ENCODE measurements around the gene TAF7L. TPM values are rescaled to one million over a fixed set of nuclear protein-coding genes. Genes with fewer than 3 reads are reported as not detected.

The TAF7L gene
- total RNA-seq, 1 experiment from 2014 or later = 1.1 TPM

DNA sequence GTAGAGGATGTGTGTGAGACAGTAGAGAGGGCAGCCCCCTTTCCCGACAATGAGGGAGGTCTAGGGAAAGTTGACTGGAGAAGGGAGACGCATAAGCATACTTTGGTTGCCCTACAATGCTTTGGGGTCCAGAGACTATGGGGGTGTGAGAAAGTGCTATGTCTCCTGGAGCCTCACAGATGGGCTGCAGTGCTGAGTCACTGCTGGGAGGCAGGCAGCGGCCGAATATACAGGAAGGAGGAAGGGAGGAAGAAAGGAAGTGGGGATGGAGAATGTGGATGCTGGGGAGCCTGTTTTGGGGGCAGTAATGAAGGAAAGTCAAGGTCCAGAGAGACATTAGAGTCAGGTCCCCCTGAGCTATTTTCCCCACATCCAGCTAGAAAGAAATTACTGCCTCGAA is 58.8 kb downstream of the TAF7L start:
- Histone ChIP-seq H3K36me3 (no peaks in the 10 kb centered on the region), H3K27me3 (no peaks in the 10 kb centered on the region), H3K9me3 (no peaks in the 10 kb centered on the region), H3K4me3 (no peak overlapping the region)
- no peak for DNase-seq

DNA sequence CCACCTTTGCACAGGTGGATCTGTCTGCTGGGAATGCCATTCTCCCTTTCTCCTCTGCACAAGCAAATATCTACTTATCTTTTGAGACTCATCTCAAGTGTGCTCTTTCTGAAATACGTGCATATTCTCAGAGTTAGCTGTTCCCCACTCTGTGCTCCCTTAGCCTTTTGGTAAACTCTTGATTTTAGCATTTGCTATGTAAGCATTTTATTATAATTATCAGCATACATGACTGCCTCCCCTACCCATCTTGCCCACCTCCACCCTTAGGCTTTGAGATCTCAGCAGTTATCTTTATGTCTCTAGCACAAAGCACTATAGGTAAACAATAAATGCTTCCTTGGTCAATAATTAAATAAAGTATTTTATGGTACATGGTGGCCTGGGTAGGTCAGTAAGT is 60.1 kb downstream of the TAF7L start:
- Histone ChIP-seq H3K4me3 (no peak overlapping the region), H3K27me3 (no peaks in the 10 kb centered on the region), H3K9me3 (no peaks in the 10 kb centered on the region), H3K36me3 (no peaks in the 10 kb centered on the region)
- no peak for DNase-seq

DNA sequence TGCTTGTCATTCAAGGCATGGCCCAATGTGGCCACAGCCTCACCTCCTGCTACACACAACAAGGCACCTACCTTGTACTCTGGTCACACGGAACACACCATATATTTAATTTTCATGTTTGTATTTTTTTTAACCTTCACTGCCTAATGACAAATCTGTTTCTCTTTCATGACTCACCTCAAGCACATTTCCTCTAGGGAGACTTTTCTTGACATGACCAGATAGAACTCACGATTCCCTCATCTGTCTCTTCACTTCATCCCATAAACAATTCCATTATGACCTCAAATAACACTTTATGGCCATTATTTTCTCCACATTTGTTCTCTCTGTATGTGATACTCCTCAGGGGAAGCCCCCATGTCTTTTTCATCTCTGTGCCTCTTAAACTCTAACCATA is 60.5 kb downstream of the TAF7L start:
- no peak for DNase-seq
- Histone ChIP-seq H3K27me3 (no peaks in the 10 kb centered on the region), H3K36me3 (no peaks in the 10 kb centered on the region), H3K4me3 (no peak overlapping the region), H3K9me3 (no peaks in the 10 kb centered on the region)

- no peaks in the 10 kb centered on the region for H3K36me3 ChIP-seq
- no peaks in the 10 kb centered on the region for H3K27me3 ChIP-seq
- no peak for DNase-seq
- no peaks in the 10 kb centered on the region for H3K9me3 ChIP-seq
- H3K4me3 ChIP-seq = no peak overlapping the region
Observed at GRCh38 chrX:101229170-101229569, 62.0 kb downstream of the TAF7L start.

GRCh38 chrX:101223226-101223625 is 67.9 kb downstream of the TAF7L start:
- DNase-seq = no peak
- H3K36me3 ChIP-seq = no peaks in the 10 kb centered on the region
- no peaks in the 10 kb centered on the region for H3K9me3 ChIP-seq
- H3K27me3 ChIP-seq = no peaks in the 10 kb centered on the region
- H3K4me3 ChIP-seq = no peak overlapping the region

GRCh38 chrX:101220662-101221260 is 70.4 kb downstream of the TAF7L start:
- Histone ChIP-seq H3K9me3 (no peaks in the 10 kb centered on the region), H3K36me3 (no peaks in the 10 kb centered on the region), H3K4me3 (no peak overlapping the region), H3K27me3 (no peaks in the 10 kb centered on the region)
- no peak for DNase-seq

DNA sequence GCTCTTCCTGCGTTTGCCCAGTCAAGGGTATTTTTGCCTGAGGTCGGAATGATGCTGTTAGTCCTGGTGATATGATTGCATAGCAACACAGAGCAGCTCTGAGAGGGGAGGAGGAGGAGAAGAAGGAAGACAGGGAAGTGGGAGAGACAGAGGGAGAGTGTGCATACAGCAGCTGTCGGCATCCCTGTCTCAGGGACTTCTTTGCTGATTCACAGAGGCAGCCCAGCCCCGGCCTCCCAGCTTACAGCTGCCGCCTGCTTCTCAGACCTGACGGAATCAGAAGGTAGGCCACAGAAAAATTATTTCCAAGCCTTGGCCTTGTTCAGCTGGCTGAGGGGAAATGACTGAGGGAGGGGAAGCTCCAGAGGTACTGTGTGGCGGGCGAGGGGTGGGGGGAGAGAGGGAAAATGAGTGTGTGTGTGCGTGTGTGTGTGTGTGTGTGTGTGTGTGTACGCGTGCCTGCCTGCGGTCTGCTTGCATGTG is 71.2 kb downstream of the TAF7L start:
- Histone ChIP-seq H3K27me3 (no peaks in the 10 kb centered on the region), H3K9me3 (no peaks in the 10 kb centered on the region), H3K4me3 (no peak overlapping the region), H3K36me3 (no peaks in the 10 kb centered on the region)
- no peak for DNase-seq

GRCh38 chrX:101219116-101219863 is 71.8 kb downstream of the TAF7L start, which contains the start of gene DRP2:
Gene DRP2 (plus strand): TSS chrX:101219786. CDS start chrX:101231648, 11,862 bp downstream.
- Histone ChIP-seq H3K9me3 (no peaks in the 10 kb centered on the region), H3K36me3 (no peaks in the 10 kb centered on the region), H3K4me3 (no peak within 1 kb of the TSS), H3K27me3 (no peaks in the 10 kb centered on the region)
- no peak for DNase-seq

Other genes starting within 250 kb of the TAF7L start
- 21.9 and 27.7 TPM in 2 replicates for gene TRMT2B, start 239.2 kb downstream of the TAF7L start, total RNA-seq (2014; rRNA removed; shearing (Covaris generic); ENCODE audit: low replicate concordance)
- gene TMEM35A, start 212.5 kb downstream of the TAF7L start, total RNA-seq (2014; rRNA removed; shearing (Covaris generic); ENCODE audit: low replicate concordance) = 0.23 and 0.57 TPM in 2 replicates
- gene CENPI, start 193.1 kb downstream of the TAF7L start, total RNA-seq (2014; rRNA removed; shearing (Covaris generic); ENCODE audit: low replicate concordance) = 21.9 and 24.4 TPM in 2 replicates
- gene DRP2, start 71.5 kb downstream of the TAF7L start, total RNA-seq (2014; rRNA removed; shearing (Covaris generic); ENCODE audit: low replicate concordance) = not detected in 2 replicates
- gene TIMM8A, start 57.4 kb upstream of the TAF7L start, total RNA-seq (2014; rRNA removed; shearing (Covaris generic); ENCODE audit: low replicate concordance) = 9.6 and 26.6 TPM in 2 replicates
- 0.59 TPM in 1 of 2 replicates, not detected in the other for gene BTK, start 94.9 kb upstream of the TAF7L start, total RNA-seq (2014; rRNA removed; shearing (Covaris generic); ENCODE audit: low replicate concordance)
- 879 and 3,439 TPM in 2 replicates for gene RPL36A, start 99.7 kb upstream of the TAF7L start, total RNA-seq (2014; rRNA removed; shearing (Covaris generic); ENCODE audit: low replicate concordance)
- gene GLA, start 116.6 kb upstream of the TAF7L start, total RNA-seq (2014; rRNA removed; shearing (Covaris generic); ENCODE audit: low replicate concordance) = 30.1 and 34.8 TPM in 2 replicates
- 25.9 and 40.6 TPM in 2 replicates for gene HNRNPH2, start 116.9 kb upstream of the TAF7L start, total RNA-seq (2014; rRNA removed; shearing (Covaris generic); ENCODE audit: low replicate concordance)
- not detected in 2 replicates for gene ARMCX4, start 194.1 kb upstream of the TAF7L start, total RNA-seq (2014; rRNA removed; shearing (Covaris generic); ENCODE audit: low replicate concordance)

All from MG63 (cell line).